K562 (cell line): ENCODE results near the gene CNKSR2. TPM values are rescaled to one million over a fixed set of nuclear protein-coding genes. Genes with fewer than 3 reads are reported as not detected.

ENCODE experiments used
- ATAC-seq: fragments of 200-7000 bp; cut with Tn5 transposase; 3 replicates; pipeline ENCODE4 v1.9.1; 2020; ENCODE audit warnings: moderate library complexity
- BruUV-seq: library from RNA; stranded (reverse); fragments of 400-500 nt; replicated peaks from 2 replicates; lab custom pipeline; 2021; lab: Mats Ljungman, UMichigan
- CTCF ChIA-PET: fragments of 300-600 bp; formaldehyde crosslinking; extraction: SDS; loops from one replicate; lab custom pipeline; 2021; ENCODE audit warnings: low intra/inter-chr PET ratio; lab: Yijun Ruan, JAX
- POLR2A ChIA-PET: fragments of 300-600, 350-650 bp; sonication (Branson Sonifier 250); formaldehyde crosslinking; extraction: SDS; loops from one replicate; lab custom pipeline; 2021; ENCODE audit warnings: antibody characterized with exemption, inconsistent platforms; lab: Yijun Ruan, JAX
- DNase-seq, 4 experiments: peaks; one replicate each; pipeline versions ENCODE4 v3.0.0 to v3.0.0-alpha.2; 2011 to 2018; ENCODE audit warnings: low spot score in 3 of 4, mixed read lengths in 3 of 4; ENCODE audit errors: extremely low read depth in 1 of 4
- FAIRE-seq: peaks from 2 replicates; lab custom pipeline; 2011; peaks lifted over from hg19 to GRCh38; lab: Jason Lieb, UNC
- H2AFZ ChIP-seq: 2 replicates; pipeline ENCODE4 v1.6.0; 2011; ENCODE audit warnings: low read depth, low read length, control low read depth, inconsistent platforms
- H3K27ac ChIP-seq: fragments of 200-600 bp; 3 replicates; pipeline ENCODE4 v1.8.0; 2011; ENCODE audit warnings: low read depth, mild to moderate bottlenecking, control low read depth, inconsistent platforms, low read length, moderate library complexity, mixed read lengths; ENCODE audit errors: extremely low read depth
- H3K27me3 ChIP-seq, 2 experiments: fragments of 300-600 bp in 1 of 2; 2 replicates in 1 of 2; 3 replicates in 1 of 2; pipeline versions ENCODE4 v1.6.0 to v1.8.0; 2011; ENCODE audit warnings: inconsistent platforms in 2 of 2, low read length in 2 of 2, mild to moderate bottlenecking in 1 of 2, mixed read lengths in 1 of 2, moderate library complexity in 1 of 2; ENCODE audit not compliant: control insufficient read depth in 2 of 2, insufficient read depth in 2 of 2
- H3K36me3 ChIP-seq: fragments of 300-600 bp; 3 replicates; pipeline ENCODE4 v1.8.0; 2011; ENCODE audit warnings: mild to moderate bottlenecking, low read length, inconsistent platforms; ENCODE audit not compliant: control insufficient read depth, insufficient read depth
- H3K4me1 ChIP-seq, 2 experiments: fragments of 200-600 bp in 1 of 2; replicated peaks in 1 of 2; 2 replicates in 1 of 2; 3 replicates in 1 of 2; pipeline versions ENCODE4 v1.5.1 to v1.8.0; 2011; ENCODE audit warnings: inconsistent platforms in 2 of 2, low read length in 2 of 2, mild to moderate bottlenecking in 1 of 2, mixed read lengths in 1 of 2, moderate library complexity in 1 of 2; ENCODE audit not compliant: control insufficient read depth in 2 of 2, insufficient read depth in 2 of 2
- H3K4me2 ChIP-seq: 2 replicates; pipeline ENCODE4 v1.6.1; 2011; ENCODE audit warnings: low read length, control low read depth, inconsistent platforms, mixed read lengths; ENCODE audit not compliant: insufficient read depth
- H3K4me3 ChIP-seq: fragments of 200-600 bp; sonication (generic), shearing (Covaris generic); 2 replicates; pipeline ENCODE4 v1.5.1; 2016; ENCODE audit warnings: control low read depth, inconsistent platforms
- H3K79me2 ChIP-seq: fragments of 200-600 bp; 3 replicates; pipeline ENCODE4 v1.8.0; 2011; ENCODE audit warnings: low read length, inconsistent platforms; ENCODE audit not compliant: control insufficient read depth, insufficient read depth
- H3K9ac ChIP-seq, 2 experiments: 2 replicates each; pipeline versions ENCODE4 v1.6.0 to v1.6.1; 2011; ENCODE audit warnings: low read depth in 2 of 2, low read length in 2 of 2, control low read depth in 1 of 2, inconsistent platforms in 1 of 2, mild to moderate bottlenecking in 1 of 2, mixed read lengths in 1 of 2; ENCODE audit not compliant: insufficient read depth in 1 of 2
- H3K9me1 ChIP-seq: one replicate; pipeline ENCODE4 v1.6.0; 2011; ENCODE audit warnings: inconsistent platforms, mild to moderate bottlenecking, low read length, moderate library complexity; ENCODE audit not compliant: control insufficient read depth, insufficient read depth
- H3K9me3 ChIP-seq: replicated peaks from 2 replicates; pipeline ENCODE4 v1.5.1; 2011; ENCODE audit warnings: low read depth, low read length, inconsistent platforms; ENCODE audit not compliant: control insufficient read depth, insufficient read depth
- H4K20me1 ChIP-seq: replicated peaks from 2 replicates; pipeline ENCODE4 v1.6.1; 2011; ENCODE audit warnings: low read length, inconsistent platforms, mixed read lengths; ENCODE audit not compliant: control insufficient read depth, insufficient read depth
- GTF2F1 ChIP-seq: IDR thresholded peaks from 2 replicates; pipeline ENCODE4 v1.6.1; 2011; ENCODE audit warnings: low read depth, low read length, improper control_type of control experiment
- HNRNPUL1 ChIP-seq: fragments of 200-400 bp; formaldehyde crosslinking; IDR thresholded peaks from 2 replicates; pipeline ENCODE4 v1.6.1; 2017; ENCODE audit warnings: low read length
- KHSRP ChIP-seq: fragments of 450-650 bp; IDR thresholded peaks from 2 replicates; pipeline ENCODE4 v1.6.1; 2017
- MCM7 ChIP-seq, 2 experiments: fragments of 450-650 bp; IDR thresholded peaks; 2 replicates each; pipeline ENCODE4 v1.6.1; 2016 to 2018
- NFE2 ChIP-seq: IDR thresholded peaks from 2 replicates; pipeline ENCODE4 v1.6.1; 2014; ENCODE audit warnings: antibody characterized with exemption, low read depth
- NR4A1 ChIP-seq, 2 experiments: fragments of 250-450 bp in 1 of 2; fragments of 450-650 bp in 1 of 2; sonication (Bioruptor Pico) in 1 of 2; IDR thresholded peaks; 2 replicates each; pipeline versions ENCODE4 v1.4.0 to v1.6.1; 2016 to 2020; ENCODE audit warnings: mild to moderate bottlenecking in 2 of 2, missing compliant biosample characterization in 1 of 2, missing genetic modification characterization in 1 of 2, moderate library complexity in 1 of 2
- TOE1 ChIP-seq, 2 experiments: fragments of 450-650 bp in 1 of 2; sonication (generic) in 1 of 2; formaldehyde crosslinking in 1 of 2; IDR thresholded peaks; 2 replicates each; pipeline versions ENCODE4 v1.7.1 to v1.8.0; 2016 to 2022; ENCODE audit warnings: borderline replicate concordance in 2 of 2, mild to moderate bottlenecking in 2 of 2, antibody characterized with exemption in 1 of 2, inconsistent platforms in 1 of 2, low read depth in 1 of 2, missing genetic modification reagents in 1 of 2, moderate library complexity in 1 of 2
- WGBS: fragments of 100-300 bp; shearing (Covaris generic); methylation state at CpG from one replicate; pipeline ENCODE4 v1.1.6; 2016; ENCODE audit warnings: low coverage, mixed read lengths; ENCODE audit not compliant: insufficient coverage; ENCODE audit errors: missing lambda C conversion rate; 5-methylcytosine and 5-hydroxymethylcytosine counted together
- in situ Hi-C: fragments of 300-500 bp; cut with MboI; formaldehyde crosslinking; loops from 4 replicates; pipeline ENCODE4 v1.15.0; 2018; ENCODE audit warnings: inconsistent platforms, mixed read lengths
- intact Hi-C: fragments of 100-400 bp; cut with micrococcal nuclease; formaldehyde crosslinking; loops from 2 replicates; pipeline ENCODE4 v1.14.2; 2022
- polyA plus RNA-seq, 8 experiments: library from polyadenylated mRNA; depleted of rRNA in 4 of 8; stranded (reverse) in 5 of 8; unstranded in 3 of 8; fragments of >200 nt; fragmentation: Nextera tagmentation in 2 of 8; fragmentation: Illumina TruSeq in 1 of 8; extraction: Ambion mirVana in 2 of 8; extraction: Trizol in 1 of 8; gene quantifications; 2 replicates each; pipeline versions ENCODE4 v1.2.1 to v1.2.3, GENCODE V29; 2011 to 2014; ENCODE audit warnings: inconsistent platforms in 1 of 8, missing spikeins in 1 of 8
- total RNA-seq, 7 experiments: library from RNA; depleted of rRNA in 6 of 7; stranded (reverse); fragments of >200 nt in 6 of 7; fragmentation: Illumina TruSeq in 2 of 7; extraction: Trizol in 2 of 7; gene quantifications; 2 replicates each; pipeline versions ENCODE4 v1.2.1 to v1.2.3, GENCODE V29; 2011 to 2021; ENCODE audit warnings: low replicate concordance in 1 of 7
- TF ChIP-seq, protein P1 (sequence below): fragments of 450-650 bp; IDR thresholded peaks from 2 replicates; pipeline ENCODE4 v1.6.1; 2016; ENCODE audit warnings: missing biosample characterization, missing genetic modification characterization

CNKSR2 gene
- total and polyA plus RNA-seq, 9 of the 15 experiments (the other 6 are each of a cell fraction or from before 2014, with no cell fraction given): not detected

DNA sequence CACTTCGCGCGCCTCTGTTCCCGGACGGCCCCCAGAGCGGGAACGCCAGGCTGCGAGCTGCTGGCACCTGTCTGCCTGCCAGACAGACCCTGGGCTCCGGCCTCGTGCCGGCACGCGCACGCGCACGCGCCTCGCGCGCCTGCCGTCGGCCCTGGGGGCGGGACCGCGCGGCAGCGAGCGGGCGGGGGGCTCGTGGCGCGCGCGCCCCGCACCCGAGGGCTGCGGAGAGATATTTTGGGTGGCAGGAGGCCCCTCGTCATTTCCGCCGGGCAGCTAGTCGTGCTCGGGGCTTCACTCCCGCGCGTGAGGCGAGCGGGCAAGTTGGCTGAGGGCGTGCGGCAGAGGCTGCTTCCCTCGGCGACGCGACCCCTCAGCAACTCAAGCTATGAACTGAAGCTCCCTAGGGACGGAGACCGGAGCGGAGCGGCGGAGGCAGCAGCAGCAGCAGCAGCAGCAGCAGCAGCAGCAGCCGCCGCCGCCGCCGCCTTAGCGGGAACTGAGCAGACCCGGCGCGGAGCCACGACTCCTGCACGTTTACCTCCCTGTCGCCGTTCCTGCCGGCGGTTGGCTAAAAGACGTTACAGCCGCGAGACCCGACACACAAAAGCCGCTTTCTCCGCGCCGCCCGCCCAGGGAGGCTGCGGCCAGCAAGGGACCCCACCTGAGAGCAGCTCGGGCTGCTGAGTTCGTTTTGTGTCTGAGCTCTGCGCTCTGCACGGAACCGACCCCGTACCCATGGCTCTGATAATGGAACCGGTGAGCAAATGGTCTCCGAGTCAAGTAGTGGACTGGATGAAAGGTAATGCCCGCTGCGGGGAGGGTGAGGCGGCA, at the start of gene CNKSR2 (continued):
- TF ChIP-seq MCM7 (IDR thresholded peaks at IDR 0.05) (no peak), NR4A1 (CRISPR knock-in tag; IDR thresholded peaks at IDR 0.05) (no peak), NR4A1 (tag; IDR thresholded peaks at IDR 0.05) (no peak), GTF2F1 (no peak), NFE2 (no peak)
- TF ChIP-seq, all 486 proteins: peak for 0

DNA sequence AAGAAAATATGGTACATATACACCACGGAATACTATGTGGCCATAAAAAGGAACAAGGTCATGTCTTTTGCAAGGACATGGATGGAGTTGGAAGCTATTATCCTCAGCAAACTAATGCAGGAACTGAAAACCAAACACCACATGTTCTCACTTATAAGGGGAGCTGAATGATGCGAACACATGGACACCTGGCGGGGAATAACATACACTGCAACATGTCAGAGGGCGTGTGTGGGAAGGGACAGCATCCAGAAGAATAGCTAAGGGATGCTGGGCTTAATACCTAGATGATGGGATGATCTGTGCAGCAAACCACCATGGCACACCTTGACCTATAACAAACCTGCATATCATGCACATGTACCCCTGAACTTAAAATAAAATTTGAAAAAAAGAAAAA, 19.5 kb upstream of the CNKSR2 start:
- Histone ChIP-seq H3K9me3 (no peaks in the 10 kb centered on the region), H2AFZ (no peak overlapping the region), H4K20me1 (no peaks in the 10 kb centered on the region), H3K9ac (no peak overlapping the region)
- 2% methylated on average over 4 of the region's 4 CpGs for WGBS
- DNase-seq: no peak
- ChIA-PET POLR2A (no interaction called here), CTCF (no interaction called here)
- intact Hi-C loops (no loop called here), in situ Hi-C loops (no loop called here)
- TF ChIP-seq TOE1 (IDR thresholded peaks at IDR 0.05; ENCODE audit: borderline replicate concordance): no peak
- TF ChIP-seq TOE1 (CRISPR knock-in tag; IDR thresholded peaks at IDR 0.05; ENCODE audit: borderline replicate concordance, low read depth): no peak
- TF ChIP-seq, protein P1, sequence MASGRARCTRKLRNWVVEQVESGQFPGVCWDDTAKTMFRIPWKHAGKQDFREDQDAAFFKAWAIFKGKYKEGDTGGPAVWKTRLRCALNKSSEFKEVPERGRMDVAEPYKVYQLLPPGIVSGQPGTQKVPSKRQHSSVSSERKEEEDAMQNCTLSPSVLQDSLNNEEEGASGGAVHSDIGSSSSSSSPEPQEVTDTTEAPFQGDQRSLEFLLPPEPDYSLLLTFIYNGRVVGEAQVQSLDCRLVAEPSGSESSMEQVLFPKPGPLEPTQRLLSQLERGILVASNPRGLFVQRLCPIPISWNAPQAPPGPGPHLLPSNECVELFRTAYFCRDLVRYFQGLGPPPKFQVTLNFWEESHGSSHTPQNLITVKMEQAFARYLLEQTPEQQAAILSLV: no peak
- TF ChIP-seq KHSRP: no peak
- no peak for TF ChIP-seq HNRNPUL1
- TF ChIP-seq, all 486 proteins: peak for 0
- Histone ChIP-seq H3K27ac (no peak overlapping the region), H3K4me3 (no peak overlapping the region), H3K27me3 (no peaks in the 10 kb centered on the region), H3K9me1 (no peaks in the 10 kb centered on the region), H3K79me2 (no peaks in the 10 kb centered on the region), H3K36me3 (no peaks in the 10 kb centered on the region), H3K4me2 (no peak overlapping the region), H3K4me1 (no peaks in the 10 kb centered on the region)
- ATAC-seq (no peak), FAIRE-seq (no peak)
- no TSS peak for BruUV-seq
